Activated effector memory CD4-positive, alpha-beta T cell treated with anti-CD3 and anti-CD28 coated beads, Interleukin-2, amount 50 U/mL, for 16 hours (primary cell): ENCODE measurements around the gene PRKG1.
"Not testable (repeated sequence)": the region's sequence is repeated elsewhere in the genome, so short reads cannot be mapped to it uniquely, and the experiment has no call there.

Source experiments
- DNase-seq: peaks from one replicate; pipeline ENCODE4 v3.0.0-alpha.2; 2020

The PRKG1 gene

DNA sequence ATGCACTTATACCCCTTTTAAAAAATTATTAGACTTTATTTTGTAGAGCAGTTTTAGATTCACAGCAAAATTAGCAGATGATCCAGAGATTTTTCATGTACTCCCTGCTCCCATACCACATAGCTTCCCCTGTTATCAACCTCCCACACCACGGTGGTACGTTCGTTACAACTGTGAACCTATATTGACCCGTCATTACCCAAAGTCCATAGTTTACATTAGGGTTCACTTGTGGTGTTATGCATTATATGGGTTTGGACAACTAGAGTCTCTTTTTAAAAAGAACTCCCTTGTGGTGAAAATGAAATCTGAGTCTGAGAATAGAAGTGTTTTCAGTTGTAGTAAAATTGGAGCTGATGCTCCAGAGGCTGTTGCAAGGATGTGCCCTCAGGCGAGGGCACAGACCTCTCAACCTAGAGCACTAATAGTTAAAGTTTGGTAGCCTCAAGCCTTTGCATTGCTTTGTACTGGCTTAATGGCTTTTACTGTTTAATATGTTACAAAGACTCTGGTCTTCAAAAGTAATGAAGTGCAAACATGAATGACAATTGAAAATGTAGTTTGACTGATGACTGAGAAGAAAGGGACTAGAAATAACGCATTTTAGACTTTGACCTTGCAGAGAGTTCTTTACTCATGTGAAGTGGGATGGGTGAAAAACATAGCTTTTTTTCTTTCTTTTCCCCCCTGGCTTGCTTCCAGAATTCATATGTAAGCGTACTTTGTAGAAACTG, 655.7 kb downstream of the PRKG1 start:
- no peak for DNase-seq

DNA sequence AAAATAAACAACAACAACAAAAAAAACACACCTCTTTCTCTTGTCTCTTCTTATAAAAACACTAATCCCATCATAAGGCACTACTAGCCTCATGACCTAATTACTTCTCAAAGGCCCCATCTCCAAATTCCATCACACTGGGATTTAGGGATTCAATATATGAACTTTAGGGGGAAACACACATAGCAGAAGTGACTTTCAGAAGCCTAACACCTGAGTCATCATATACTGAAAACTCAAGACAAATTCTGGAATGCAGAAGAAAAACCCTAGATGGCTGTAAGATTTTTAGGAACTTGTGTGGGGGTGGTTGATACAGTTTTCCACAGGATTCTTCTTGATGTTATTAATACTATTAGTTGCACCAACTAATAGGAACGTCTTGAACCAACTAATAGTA, 658.8 kb downstream of the PRKG1 start:
- DNase-seq: no peak

DNA sequence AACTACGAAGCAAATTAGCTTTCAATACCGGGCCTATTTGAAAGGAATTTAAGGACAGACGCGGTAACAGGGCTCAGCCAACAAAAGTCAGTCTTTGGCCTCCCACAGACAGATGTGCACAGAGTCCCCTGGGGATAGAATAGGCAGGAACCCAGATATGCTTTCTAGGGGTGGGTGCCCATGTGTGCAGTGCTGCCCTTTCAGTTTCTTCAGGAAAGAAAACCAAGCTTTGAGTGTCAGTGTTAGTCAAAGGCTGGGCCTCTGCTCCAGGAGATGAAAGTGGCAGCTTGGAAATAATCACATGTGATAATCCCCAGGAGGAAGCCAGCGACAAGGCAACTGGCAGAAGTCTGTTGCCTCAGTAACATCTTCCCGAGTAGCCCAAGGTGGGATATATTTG, 668.9 kb downstream of the PRKG1 start:
- DNase-seq: no peak

DNA sequence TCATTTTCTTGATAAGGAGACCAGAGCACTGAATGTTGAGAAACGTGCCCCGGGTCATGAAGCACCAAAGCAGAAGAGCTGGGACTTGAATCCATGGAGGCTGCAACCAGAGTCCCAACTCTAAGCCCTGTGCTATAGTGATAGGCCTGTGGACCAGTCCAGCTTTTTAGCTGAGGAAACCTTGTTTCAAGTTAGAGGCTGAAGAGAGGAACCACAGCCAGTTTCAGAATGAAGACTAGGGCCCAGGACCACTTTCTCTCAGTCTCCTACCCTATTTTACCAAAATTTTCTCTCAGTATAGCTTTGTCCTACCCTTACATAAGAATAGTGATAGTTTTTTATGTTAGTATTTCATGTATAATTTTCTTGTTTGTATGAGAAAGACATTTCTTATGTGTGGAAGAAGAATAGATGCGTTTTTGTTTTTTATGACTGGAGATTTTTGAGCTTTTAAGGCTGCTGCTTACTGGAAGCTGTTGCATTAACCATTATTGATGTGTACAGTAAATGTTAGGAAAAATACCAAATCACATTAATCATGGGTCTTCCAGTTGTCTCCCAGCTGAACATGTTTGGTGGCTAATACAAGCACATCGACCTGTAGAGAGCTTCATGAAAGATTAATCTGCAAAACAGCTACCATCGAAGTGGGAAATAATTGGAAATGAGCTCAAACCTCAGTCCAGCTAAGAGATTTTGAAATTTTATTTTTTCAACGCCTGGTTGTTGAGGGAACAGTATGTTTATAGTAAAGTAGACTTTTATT, 670.1 kb downstream of the PRKG1 start:
- DNase-seq: no peak

DNA sequence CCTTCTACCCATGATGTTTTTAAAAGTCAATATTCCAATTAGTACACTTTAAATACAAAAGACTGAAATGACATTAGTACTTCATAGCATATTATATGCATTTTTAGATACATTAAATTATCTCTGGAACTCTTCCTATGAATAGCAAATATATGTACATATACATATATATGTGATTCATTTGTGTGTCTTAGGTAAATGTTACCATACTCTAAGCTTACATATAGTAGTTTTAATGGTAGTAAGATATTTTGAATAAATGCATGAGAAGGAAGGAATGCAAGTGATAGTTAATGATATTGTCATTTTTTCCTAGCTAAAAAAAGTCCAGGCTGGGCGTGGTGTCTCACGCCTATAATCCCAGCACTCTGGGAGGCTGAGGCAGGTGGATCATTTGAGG, 671.1 kb downstream of the PRKG1 start:
- DNase-seq: no peak

DNA sequence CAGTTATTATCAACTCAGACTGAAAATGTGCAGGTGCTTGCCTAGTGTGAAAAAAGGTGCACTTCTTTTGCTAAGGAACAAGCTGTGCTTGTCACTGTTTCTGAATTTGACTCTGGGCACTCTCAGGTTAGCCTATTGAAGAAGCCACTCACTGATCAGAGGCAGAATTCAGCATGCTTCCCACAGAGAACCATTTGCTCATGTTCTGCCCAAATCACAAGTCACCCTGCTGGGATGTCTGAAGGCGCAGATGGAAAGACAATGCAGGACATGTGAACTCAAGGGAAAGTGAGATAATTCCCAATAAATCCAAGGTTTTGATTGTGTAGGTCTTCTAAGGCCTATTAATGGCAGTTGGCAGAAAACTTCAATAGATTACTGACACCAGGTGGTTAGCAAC, 672.9 kb downstream of the PRKG1 start:
- no peak for DNase-seq

DNA sequence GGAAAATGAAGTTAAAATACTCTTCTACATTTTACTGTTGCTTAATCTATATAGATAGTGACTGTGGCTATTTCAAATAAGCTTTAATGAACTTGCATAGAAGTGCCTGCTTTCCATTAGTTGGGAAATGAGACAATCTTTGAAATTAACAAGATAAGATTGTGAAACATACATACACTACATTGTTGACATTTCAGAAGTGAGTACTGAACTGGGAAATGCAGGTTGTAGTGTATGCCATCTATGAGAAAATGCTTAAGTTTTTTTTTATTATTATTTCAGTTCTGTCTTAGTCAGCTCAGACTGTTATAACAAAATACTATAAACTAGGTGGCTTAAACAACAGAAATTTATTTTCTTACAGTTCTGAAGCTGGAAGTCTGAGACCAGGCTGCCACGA, 674.7 kb downstream of the PRKG1 start:
- DNase-seq: no peak

DNA sequence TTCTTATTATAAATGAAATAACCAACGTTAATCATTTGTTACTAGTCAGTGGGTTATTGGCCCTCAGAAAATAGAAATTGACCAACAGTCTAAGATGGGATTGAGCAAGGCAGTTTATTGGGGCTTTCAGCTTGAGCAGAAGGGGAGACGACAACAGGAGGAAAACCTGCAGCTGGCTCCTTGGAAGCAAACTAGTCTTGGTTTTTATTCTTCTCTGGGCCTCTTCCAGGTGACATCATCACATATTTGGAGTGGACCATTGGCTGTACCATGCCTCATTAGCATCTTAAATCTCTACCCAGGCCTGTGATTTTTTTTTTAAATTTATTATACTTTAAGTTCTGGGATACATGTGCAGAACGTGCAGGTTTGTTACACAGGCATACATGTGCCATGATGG, 684.1 kb downstream of the PRKG1 start:
- no peak for DNase-seq

DNA sequence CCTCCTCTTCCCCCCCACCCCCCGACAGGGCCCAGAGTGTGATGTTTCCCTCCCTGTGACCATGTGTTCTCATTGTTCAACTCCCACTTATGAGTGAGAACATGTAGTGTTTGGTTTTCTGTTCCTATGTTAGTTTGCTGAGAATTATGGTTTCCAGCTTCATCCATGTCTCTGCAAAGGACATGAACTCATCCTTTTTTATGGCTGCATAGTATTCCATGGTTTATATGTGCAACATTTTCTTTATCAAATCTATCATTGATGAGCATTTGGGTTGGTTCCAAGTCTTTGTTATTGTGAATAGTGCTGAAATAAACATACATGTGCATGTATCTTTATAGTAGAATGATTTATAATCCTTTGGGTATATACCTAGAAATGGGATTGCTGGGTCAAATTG, 684.6 kb downstream of the PRKG1 start:
- not testable (repeated sequence) for DNase-seq

DNA sequence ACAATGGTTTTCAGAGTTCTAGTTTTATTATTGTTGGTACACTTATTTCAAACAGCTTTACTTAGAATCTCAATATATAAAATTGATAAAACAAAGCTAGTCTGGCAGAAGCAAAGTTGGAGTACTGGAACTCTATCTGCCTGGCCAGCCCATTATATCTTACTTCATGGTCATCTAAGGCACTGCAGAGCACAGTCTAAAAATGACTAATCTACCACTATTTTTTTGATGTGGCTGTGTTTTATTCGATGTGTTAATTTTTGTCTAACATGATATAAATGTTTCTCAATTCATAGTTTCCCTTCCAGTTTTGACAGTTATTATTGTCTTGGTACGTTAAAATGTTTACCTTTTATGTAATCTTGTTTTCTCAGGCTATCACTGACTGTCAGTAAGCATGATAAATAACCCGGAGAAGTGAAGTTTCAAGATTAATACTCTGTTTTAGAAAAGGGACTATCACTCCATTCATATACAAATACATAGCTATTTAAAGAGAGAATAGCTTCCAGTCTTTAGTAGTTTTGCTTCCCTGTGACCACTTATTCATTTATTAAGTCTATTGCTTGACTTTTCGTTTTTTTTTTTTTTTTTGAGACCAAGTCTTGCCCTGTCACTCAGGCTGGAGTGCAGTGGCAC, 685.7 kb downstream of the PRKG1 start:
- DNase-seq: no peak

DNA sequence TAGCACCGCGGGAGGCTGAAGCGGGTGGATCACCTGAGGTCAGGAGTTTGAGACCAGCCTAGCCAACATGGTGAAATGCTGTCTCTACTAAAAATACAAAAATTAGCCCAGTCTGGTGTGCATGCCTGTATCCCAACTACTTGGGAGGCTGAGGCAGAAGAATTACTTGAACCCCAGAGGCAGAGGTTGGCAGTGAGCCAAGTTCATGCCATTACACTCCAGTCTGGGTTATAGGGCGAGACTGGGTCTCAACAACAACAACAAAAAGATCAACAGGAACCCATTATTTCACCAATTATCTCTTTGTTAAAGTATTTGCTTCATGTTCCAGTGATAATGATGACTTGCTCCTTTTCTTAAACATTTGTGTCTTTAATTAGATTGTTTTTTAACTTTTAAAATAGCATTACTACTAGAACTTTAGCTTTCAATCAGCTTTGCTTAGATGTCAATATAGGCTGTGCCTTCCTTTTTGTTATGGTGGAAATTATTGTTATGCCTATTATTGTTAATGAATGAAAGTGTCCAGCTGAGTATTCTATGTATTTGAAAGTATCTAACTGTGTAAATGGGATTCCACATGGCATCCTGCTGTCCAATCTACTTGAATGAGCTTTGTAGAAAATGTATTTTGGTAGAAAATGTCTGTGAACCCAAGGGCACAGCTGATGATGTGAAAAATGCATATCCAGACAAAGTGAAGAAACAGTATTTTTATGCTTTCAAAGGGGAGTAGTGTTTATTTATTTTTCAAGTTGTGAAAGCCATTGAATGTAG, 686.8 kb downstream of the PRKG1 start:
- DNase-seq: no peak

DNA sequence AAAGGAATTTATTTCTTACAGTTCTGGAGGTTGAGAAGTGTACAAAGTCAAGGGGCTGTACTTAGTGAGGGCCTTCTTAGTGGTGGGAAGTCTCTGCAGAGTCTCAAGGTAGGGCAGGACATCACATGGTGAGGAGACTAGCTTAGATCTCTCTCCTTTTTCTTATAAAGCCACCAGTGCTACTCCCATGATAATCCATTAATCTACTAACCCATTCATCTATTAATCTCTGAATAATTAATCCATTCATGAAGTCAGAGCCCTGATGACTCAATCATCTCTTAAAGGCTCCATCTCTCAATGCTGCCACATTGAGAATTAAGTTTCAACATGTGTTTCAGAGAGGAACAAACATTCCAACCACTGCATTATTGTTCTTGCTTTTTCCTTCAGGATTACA, 689.5 kb downstream of the PRKG1 start:
- no peak for DNase-seq

DNA sequence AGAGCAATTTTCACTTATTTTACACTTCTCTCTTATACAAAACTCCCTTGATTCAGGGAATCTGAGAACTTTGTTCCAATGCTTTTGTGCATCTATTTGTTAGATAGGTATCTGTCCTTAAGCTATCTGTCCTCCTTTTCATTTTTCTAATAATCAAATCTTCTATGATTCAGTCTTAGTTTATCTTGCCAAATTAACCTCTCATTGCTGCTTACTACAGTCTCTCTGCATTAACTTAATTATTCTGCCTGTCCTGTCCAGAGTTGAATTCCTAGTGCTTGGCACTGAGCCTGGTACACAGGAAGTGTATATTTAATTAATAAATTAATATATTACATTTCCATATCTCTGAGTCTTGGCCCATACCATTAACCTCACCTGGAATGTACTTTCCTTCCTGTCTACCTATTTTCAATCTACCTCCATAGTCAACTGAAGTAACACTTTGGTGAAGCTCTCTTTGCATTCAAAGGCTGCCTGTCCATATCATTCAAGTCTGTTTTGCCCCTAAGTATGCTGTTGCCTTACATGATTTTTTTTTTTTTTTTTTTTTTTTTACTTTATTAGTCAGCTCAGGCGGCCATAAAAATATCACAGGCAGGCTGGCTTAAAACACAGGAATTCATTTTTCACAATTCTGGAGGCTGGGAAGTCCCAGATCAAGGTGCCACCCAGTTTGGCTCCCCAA, 691.1 kb downstream of the PRKG1 start:
- no peak for DNase-seq

DNA sequence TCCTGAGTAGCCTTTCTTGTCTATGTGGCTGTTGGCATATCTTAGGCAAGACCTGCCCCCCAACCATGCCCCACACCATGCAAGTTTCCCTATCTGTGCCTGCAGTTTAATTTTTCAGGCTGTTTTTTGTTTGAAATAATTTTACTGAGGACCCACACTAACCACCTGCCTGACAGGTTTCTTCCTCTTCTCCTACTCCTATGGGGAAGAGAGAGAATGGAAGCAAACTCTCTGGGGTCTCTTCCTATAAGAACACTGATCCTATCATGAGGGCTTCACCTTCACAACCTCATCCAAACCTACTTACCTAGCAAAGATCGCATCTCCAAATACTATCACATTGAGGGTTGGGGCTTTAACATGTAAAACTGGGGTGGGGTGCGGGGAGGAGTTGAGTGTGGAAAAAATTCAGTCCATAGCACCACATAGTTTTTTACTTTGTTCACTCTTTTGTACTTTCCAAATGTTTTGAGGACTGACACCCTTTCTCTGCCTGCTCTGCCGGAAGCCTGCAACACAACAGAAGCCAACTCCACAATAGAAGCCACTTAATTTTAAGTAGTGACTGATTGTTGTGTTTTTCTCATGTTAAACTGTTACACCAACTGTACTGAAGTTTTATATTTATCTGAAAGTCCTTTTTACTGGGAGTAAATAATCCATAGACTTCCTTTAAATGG, 692.3 kb downstream of the PRKG1 start:
- no peak for DNase-seq

DNA sequence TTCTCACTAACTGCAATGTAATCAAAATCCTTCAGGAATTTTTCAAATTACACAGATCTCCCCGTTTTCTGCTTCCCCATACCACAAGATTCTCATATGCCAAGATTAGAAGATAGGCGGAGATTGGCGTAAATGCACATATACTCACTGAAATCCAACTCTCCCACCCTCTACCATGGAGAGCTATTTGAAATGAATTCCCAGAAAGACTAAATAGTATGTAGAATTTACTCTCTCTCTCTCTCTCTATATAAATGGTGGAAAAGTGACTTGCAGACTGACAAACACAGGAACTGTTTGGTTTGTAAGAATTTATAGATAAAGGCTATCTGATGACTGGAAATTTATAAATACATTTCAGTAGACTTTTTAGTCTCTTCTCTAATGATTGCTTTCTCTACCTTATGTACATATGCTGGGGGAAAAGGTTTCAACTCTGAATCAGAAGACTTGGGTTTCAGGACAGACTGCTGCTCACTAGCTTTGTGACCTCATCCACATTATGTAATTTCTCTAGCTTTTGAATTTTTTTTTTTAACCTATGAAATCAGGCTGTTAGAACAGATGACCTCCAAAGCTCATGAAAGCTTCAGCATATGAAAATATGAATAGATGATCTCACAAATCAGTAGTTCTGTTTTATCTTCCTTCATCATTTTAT, 692.9 kb downstream of the PRKG1 start:
- DNase-seq: no peak

DNA sequence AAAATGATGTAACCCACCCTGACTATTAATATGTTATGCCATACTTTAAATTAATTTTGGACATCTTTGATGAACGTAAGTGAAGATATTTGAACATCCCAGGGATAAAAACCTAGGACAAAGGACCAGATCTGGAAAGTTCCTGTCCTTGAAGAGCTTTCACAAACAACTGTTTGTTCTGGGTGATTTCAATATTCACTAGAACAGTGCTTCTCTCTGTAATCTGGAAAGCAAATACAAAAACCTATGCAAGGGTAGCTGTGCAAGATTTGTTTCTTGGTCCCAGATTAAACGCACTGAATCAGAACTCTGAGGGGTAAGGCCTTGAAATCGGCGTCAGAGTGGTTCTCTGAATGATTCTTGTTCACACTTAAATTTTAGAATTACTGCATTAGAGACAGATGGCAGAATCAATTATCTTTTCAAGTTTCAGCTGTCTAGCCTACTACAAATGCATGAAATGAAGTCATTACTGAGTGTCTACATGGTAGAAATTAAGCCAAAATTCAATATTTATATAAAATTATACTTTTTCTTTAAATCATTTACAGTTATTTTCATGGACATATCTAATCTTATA, 694.7 kb downstream of the PRKG1 start:
- no peak for DNase-seq

DNA sequence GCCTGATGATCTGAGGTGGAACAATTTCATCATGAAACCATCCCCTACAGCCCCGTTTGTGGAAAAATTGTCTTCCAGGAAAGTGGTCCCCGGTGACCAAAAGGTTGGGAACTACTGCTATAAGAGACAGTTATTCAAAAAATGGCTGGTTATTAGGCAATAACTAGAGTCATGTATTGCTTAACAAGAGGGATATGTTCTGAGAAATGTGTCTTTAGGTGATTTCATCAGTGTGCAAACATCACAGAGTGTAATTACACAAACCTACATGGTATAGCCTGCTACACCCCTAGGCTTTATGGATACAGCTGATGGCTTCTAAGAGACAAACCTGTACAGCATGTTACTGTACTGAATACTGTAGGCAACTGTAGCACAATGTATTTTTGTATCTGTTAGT, 696.4 kb downstream of the PRKG1 start:
- DNase-seq: no peak

DNA sequence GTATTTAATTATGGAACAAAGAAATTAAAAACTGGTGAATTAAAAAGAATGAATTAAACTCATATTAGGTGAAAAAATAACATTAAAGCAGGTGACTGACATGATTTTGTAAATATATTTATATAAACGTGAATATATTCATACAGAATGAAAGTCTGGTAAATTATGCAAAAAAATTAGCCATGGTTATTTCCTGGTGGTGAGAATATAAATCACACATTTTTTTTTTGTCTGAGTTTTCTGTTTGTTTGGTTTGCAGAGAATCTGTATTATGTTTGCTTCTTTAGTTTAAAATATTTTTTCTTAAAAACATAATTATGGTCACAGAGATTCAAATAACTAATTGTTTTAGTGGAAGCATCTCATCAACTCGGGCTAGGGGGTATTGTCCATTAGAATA, 698.1 kb downstream of the PRKG1 start:
- no peak for DNase-seq

DNA sequence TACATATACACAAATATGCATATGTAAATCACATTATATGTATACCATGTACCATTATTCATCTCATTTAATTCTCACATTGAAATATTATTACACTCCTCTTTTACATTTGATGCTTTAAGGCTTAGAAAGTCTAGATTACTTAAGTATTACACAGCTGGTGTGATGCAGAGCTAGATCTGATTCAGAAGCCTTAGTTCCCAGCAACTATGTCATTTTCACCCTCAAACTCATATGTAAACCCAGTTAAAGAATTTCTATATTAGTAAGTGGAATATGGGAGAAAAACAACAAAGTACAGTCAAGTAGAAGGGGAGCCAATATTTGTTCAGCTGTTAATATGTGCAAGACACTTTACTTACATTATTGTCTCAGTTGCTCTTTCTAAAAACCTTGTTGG, 699.4 kb downstream of the PRKG1 start:
- no peak for DNase-seq

DNA sequence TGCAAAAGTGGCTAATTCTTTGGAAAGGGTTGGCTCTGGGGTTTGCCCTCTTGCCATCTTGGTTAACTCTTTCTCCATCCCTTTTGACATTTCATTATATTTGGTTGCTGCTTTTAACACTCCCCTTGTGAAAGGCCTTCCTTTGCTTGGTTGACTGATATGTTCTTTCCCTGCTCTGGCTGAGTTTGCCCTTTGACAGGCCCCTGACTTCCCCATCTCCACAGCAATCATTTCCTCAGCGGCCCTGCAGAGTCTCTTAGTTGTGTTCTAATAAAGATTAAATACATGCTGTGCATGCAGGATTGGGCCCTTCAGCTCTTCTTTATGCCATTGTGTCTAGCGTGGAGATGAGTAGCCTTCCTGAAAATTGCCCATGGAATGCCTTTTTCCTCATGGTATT, 709.7 kb downstream of the PRKG1 start:
- no peak for DNase-seq

DNA sequence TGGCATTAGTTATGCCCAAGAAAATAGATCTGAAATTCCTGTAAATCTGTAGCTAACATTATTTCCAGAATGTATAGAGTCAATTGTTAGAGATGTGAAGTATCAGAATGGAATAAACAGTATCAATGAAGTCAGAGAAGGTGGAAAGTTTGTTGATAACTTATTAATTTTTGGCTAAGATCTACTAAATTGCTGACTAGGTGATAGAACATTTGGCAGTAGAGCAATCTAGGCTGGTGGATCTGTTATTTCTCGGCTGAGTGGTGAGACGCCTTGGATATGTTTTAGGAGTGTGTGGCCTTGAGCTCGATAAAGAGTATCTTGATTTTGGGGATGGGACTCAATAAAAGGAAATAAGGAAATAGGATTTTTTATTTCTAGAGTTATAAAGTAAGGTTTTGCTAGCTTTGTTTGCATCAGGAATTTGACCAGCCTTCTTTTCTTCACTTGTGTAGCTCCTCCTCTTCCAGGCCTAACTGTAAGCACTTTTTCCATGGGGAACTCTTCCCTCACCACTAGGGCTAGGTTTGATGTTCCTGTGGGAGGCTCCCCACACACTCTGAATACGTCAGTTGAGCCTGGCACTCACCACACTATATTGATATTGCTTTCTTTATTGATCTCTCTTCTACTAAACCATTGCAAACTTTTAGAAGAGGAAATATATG, 711.9 kb downstream of the PRKG1 start:
- no peak for DNase-seq
